HG02798 (cell line): ENCODE data around the gene STK32C.

Experiments
- ATAC-seq: cut with Tn5 transposase; IDR thresholded peaks from one replicate; pipeline ENCODE4 v1.9.1; 2021; ENCODE audit warnings: mild to moderate bottlenecking; ENCODE audit not compliant: unreplicated experiment, poor library complexity

The STK32C gene

GRCh38 chr10:132176623-132177500 is 130.9 kb downstream of the STK32C start:
- no peak for ATAC-seq

DNA sequence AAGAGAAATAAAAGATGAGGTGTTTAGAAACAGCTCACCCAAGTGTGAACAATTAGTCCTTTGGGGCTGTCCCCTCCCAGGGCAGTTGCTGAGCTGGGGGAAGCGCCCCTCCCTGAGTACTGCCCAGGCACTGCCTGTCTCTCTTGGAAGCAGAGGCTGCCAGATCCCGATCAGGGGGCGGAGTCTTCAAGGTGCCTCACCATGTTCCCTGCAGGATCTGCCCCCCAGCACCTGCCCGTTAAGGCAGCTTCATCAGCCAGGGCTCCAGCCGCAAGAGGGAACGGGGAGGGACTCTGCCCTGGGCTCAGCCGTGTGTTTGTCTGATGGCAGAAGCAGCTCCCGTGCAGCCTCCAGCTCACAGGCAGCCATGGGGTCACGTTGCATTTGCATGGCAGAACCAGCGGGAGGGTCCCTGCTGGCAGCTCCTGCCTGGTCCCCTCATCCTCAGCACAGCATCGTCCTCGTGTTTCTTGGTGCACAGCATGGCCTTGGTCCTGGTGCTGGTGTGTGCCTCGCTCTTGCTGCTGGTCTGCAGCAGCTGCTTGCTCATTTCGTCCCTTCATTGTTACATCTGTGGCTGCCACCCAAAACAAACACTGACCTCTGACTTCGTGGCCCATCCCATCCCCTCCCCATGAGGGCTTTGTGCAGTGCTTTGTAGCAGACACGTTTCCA is 131.7 kb downstream of the STK32C start:
- ATAC-seq = no peak

DNA sequence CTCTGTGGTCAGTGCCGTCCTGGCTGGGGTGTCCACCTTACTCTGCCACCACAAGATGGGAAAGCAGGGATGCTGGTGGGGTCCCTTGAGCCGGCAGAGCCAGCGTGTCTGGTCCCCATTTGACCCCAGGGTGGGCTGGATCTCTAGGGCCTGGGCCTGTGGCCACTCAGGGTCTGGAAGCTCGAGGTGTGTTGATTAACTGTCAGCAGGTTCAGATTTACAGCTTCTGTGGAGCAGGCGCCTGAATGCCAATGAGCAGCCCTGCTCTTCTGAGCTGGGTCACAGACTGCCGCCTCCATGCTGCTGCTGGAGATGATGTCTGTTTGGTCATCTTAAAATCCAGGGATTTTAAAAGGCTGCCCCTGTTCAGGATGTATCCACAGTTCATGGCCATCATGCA is 132.3 kb downstream of the STK32C start:
- ATAC-seq = no peak

- ATAC-seq = no peak
Measured at GRCh38 chr10:132174237-132174636, 133.5 kb downstream of the STK32C start.

DNA sequence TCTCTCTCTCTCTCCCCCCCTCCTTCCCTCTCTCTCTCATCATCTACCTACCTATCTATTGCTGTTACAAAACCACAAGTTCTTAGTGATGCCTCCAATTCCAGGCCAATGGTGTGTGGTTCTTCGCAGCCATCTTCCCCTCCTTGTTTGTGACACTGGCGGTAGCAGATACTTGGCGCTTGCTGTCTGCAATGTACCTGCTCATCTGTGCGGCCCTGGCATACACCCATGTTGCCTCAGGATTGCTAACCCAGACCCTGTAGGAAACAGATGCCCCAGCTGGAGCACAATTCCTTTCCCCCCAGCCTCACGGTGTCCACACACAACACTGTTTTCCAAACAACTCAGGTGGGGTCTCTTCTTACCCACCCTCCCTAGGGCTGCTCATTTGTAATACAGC is 134.6 kb downstream of the STK32C start:
- ATAC-seq = no peak

DNA sequence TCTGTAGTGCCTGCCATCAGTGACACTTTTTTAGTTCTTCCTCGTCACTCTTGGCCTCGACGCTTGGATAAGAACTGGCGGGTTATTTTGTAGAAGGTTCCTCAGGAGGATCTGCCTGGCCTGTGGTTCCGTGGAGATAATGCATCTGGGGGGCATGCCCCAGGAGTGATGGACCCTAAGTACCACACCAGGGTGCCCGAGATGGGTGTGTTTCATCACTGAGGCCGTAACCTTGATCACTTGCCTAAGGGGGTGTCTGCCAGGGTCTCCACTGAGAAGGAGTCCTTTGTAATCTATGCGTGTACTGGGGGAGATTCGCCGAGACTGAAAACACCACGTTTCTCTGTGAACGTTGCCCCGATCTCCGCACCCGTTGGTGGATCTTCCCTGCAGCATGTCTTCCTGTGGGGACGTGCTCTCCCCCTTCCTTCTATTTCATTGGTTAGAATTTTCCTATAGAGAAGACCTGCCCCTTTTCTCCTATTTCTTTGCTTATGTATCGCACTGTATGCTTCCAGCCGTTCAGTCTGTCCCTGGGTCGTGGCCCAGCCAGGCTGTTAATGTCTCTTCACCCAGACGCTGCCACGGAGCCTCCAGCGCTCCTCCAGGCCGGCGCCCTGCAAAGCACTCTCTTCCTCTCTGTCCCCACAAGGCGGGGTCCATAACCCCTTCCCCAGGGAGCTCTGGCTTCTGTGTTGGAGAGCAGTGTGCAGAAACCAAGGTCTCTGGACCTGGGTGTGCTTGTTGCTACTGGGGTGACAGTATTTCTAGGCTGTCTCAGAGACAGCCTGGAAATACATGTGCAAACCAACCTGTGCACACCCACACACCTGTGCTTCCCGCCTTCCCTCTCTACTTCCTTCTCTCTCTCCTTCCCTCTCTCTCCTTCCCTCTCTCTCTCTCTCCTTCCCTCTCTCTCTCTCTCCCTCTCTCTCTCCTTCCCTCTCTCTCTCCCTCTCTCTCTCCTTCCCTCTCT is 135.4 kb downstream of the STK32C start:
- no peak for ATAC-seq

DNA sequence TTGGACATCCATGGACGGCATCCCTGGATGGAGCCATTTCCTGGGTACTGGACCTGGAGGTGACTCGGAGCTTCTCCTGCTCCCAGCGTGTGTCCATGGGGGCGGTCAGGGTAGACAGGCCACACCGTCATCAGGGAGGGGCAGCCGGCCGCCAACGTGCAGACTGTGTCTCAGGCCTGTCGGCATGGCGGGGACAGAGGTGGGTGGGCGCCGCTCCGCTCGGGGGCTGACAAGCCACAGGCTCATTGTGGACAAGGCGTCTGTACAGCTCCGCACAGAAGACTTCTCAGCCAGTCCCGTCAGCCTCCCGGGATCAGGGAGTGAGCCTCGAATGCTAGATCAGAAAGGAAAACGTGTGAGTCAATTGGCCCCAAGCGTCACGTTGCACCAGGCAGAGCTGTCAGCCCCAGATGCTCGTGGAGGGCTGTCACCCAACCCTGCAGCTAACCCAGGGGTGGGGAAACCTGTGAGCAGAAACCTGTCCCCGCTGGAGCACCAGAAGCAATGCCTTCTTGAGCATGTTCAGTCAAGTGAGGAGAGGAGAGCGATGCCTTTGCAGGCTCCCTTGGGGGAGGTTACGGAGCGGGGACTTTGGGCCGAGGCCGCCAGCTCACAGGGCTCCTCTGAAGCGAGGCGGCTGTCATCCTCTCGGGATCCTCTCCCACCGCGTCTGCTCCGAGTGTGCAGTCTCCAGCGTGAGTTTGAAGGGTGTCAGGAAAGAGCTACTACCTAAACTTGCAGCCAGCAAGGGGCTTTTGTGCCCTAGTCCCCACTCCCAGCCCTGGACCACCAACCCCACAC is 137.0 kb downstream of the STK32C start:
- ATAC-seq = no peak

DNA sequence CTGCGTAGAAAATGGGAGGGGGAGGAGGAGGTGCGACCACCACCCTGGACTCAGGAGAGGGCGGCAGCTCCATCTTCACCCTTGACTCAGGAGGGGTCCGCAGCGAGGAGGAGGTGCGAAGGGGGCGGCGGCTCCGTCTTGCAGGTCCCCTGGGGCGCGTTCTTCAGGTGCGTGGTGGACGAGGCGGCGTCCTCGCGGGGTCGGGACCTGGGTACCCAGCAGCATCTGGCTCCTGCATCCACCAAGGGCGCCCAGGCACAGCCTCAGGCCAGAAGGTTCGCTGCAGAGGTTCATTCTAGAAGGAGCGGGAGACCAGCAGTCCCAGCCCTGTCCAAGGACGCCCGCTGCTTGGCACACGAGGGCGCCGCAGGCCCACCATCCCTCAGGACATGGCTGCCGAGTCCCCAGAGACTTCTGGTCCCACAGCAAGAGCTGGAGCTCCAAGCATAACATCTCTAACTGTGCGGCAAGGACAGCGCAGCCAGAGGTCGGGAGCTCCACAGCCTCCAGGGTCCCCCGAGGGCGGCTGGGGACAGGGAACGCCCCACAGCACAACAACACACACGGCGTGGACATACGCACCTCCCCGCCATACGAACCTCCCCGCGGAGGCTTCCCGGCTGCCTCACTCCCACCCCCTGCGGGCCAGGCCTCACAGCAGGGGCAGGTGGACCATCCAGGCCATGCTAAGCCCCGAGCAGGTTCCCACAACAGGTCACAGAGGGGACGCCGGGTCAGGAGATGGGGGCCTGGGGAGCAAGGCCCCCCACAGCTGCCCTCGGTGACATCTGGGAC is 137.8 kb downstream of the STK32C start:
- no peak for ATAC-seq

DNA sequence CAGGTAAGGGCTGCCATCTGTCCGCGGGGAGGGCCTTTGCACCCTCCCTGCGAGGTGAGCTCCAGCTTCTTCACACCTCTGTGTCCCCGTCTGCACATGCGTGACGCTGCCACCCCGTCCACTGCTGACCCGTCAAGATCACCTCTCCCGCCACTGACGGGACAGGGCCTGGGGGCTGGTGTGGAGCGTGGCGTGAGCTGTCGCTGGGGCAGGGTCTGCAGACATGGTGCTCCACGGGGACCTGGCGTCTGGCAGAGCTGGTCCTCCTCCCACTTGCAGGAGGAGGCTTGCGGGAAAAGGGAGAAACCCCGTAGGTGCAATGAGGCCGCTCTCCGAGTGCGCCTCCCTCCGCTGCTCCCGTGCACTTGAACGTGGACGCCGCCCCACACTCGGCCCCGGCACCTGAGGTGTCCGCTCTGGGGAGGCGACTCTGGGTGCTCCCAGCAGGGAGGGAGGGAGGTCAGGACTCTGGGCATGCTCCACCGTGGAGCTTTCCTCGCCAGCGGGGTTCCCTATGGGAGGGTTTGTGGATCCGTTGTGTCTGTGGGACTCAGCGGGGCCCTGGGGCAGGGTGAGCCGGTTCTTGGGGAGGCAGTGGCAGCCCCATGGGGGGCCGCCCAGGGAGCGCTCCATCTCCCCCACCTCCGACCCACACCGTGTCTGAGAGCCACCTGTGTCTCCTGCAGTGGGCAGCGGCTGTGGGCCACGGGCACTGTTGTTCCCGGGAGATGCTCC is 138.6 kb downstream of the STK32C start:
- ATAC-seq = no peak

- ATAC-seq = no peak
Measured at GRCh38 chr10:132168571-132169030, 139.1 kb downstream of the STK32C start.

GRCh38 chr10:132167976-132168375 is 139.8 kb downstream of the STK32C start:
- ATAC-seq = no peak

DNA sequence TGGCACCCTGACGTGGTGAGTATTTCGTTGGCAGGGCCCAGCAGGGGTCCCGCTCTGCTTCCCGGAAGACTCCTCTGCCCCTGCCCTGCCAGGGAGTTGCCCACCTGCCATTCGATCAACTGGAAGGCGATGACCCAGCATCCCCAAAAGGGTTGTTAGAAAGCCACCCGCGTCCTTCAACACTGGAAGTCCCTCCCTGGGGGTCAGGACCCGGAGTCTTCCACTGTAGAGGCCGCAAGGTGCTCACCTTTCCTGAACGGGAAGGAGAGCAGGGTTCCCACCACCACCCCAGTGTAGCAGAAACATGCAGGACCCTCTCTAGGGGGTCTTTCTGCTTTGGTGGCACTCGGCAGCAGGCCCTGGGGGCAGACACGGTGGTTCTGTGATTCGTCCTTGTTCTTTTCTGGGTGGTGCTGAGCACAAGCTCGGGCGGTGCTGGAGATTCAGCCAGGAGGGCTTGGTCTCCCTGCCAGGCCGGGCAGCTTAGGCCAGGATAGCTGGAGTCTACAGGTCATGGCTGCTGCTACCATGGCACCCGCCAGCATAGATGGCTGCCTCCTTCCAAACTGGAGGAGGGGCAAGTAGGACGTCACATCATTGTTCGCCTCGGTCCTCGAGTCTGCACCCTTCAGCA is 140.6 kb downstream of the STK32C start:
- no peak for ATAC-seq

DNA sequence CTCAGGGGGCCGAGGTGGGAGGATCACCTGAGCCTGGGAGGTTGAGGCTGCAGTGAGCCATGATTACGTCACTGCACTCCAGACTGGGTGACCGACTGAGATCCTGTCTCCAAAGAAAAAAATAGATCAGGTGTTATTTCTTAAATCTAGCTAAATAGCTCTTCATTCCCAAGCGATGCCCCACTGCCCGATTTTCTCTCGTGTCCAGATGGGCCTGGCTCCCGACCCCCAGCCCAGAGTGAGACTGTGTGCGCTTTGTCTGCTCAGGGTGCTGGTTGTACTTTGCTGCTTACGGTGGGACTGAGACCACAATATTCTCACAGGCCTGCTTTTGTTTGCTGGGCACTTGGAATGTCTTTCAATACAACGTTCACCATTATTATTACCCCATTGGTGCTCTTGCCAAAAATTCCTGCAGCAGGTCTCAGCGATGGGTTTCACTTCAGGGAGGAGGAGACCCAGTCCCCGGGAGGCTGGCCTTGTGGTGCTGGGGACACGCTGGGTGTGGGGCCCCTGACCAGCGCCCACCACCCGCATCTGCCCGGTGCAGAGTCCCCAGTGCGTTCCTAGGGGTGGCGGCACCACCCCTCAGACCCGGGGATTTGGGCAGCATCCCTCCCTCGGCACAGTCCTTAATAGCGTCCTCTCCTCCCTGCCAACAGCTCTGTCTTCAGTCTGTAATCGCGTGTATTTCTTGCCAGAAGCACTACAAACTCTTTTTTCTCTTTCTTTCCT is 141.4 kb downstream of the STK32C start:
- ATAC-seq = no peak

GRCh38 chr10:132165416-132165980 is 142.3 kb downstream of the STK32C start:
- ATAC-seq = no peak

GRCh38 chr10:132164761-132165278 is 142.9 kb downstream of the STK32C start:
- ATAC-seq = no peak

GRCh38 chr10:132163826-132164515 is 143.8 kb downstream of the STK32C start:
- ATAC-seq = no peak
